Right ventricle myocardium superior (tissue), 1 donor: ENCODE results near the gene ZNF200. TPM values are rescaled to one million over a fixed set of nuclear protein-coding genes. Genes with fewer than 3 reads are reported as not detected.
"Not testable (repeated sequence)": the region's sequence is repeated elsewhere in the genome, so short reads cannot be mapped to it uniquely, and the experiment has no call there.

Experiments
- ATAC-seq: fragments of 200-7000 bp; cut with Tn5 transposase; one replicate; pipeline ENCODE4 v1.9.1; 2020; ENCODE audit warnings: mild to moderate bottlenecking; ENCODE audit not compliant: poor library complexity
- DNase-seq: peaks from one replicate; pipeline ENCODE4 v3.0.0-alpha.2; 2020
- intact Hi-C: fragments of 100-400 bp; cut with DNase I; formaldehyde crosslinking; loops from one replicate; pipeline ENCODE4 v1.11.2; 2022
- long read RNA-seq: library from polyadenylated mRNA; unstranded; transcript quantifications from one replicate; pipeline ENCODE4 v2.0.0, GENCODE V29; 2021
- total RNA-seq: library from RNA; stranded (reverse); fragmentation: NEBNext Ultra II Directional; extraction: Animal tissue kit (Norgen Biotek cat#: 25700); gene quantifications from one replicate; pipeline ENCODE4 v1.2.1, GENCODE V29; 2021
- donor health status: DM: no; HTN: yes; CAD: no; lungs with severe emphysema.

ZNF200 gene
- total RNA-seq: 4.1 TPM
- long read RNA-seq, partial matches to known transcripts: 0 of 2 reads
- long read RNA-seq, other reads (novel, unspliced or antisense): 1 of 2 reads

- ATAC-seq (peak; percentile 100), DNase-seq (peak; percentile 99)
- intact Hi-C loops: loop anchor here (10.0 kb wide), 1 partner anchor 70 kb away; the partner anchor contains the start of genes TIGD7 and ZNF75A
These were observed at the start of gene ZNF200 for GRCh38 chr16:3234857-3235561. Gene ZNF200, minus strand, starts transcription at chr16:3235158. Its CDS starts 1,403 bp downstream, at chr16:3233755.

GRCh38 chr16:3283543-3284447, 48.8 kb upstream of the ZNF200 start:
- no peak for DNase-seq
- intact Hi-C loops: loop anchor here (10.0 kb wide), 1 partner anchor 221 kb away; the partner anchor contains the start of gene CLUAP1
- ATAC-seq: no peak

GRCh38 chr16:3282730-3283542, 48.0 kb upstream of the ZNF200 start, which contains the start of gene ZNF263:
Gene ZNF263, plus strand, starts transcription at chr16:3283491. Its CDS starts 328 bp downstream, at chr16:3283819.
- ATAC-seq: peak; percentile 97
- peak; percentile 96 for DNase-seq
- intact Hi-C loops: loop anchor here (10.0 kb wide), 1 partner anchor 222 kb away; the partner anchor contains the start of gene CLUAP1

GRCh38 chr16:3282103-3282729, 47.3 kb upstream of the ZNF200 start:
- ATAC-seq (peak; percentile 45), DNase-seq (no peak)
- intact Hi-C loops: loop anchor here (10.0 kb wide), 1 partner anchor 223 kb away; the partner anchor contains the start of gene CLUAP1

- DNase-seq (no peak), ATAC-seq (no peak)
- intact Hi-C loops: loop anchor here (10.0 kb wide), 1 partner anchor 223 kb away; the partner anchor contains the start of gene CLUAP1
These were observed 46.4 kb upstream of the ZNF200 start for GRCh38 chr16:3281222-3281820.

GRCh38 chr16:3276679-3277078, 41.7 kb upstream of the ZNF200 start:
- no peak for DNase-seq

GRCh38 chr16:3274947-3275346, 40.0 kb upstream of the ZNF200 start:
- ATAC-seq: no peak
- intact Hi-C loops: no loop called here
- DNase-seq: no peak

More at GRCh38 chr16:3276679-3277078, 41.7 kb upstream of the ZNF200 start:
- no peak for ATAC-seq
- intact Hi-C loops: no loop called here

GRCh38 chr16:3274490-3274889, 39.5 kb upstream of the ZNF200 start:
- intact Hi-C loops: no loop called here
- ATAC-seq (no peak), DNase-seq (no peak)

- DNase-seq, ATAC-seq, intact Hi-C loops: not testable (repeated sequence)
These were observed 36.3 kb upstream of the ZNF200 start for GRCh38 chr16:3271281-3271680.

GRCh38 chr16:3270718-3271117, 35.8 kb upstream of the ZNF200 start:
- intact Hi-C loops, DNase-seq, ATAC-seq: not testable (repeated sequence)

- DNase-seq (no peak), ATAC-seq (no peak)
- intact Hi-C loops: no loop called here
These were observed 33.3 kb upstream of the ZNF200 start for GRCh38 chr16:3268294-3268693.

GRCh38 chr16:3266873-3267537, 32.0 kb upstream of the ZNF200 start:
- ATAC-seq (no peak), DNase-seq (no peak)
- intact Hi-C loops: no loop called here

- DNase-seq (peak; percentile 98), ATAC-seq (peak; percentile 96)
- intact Hi-C loops: loop anchor here (2.0 to 5.0 kb wide), 2 partner anchors 40 to 193 kb away; partner anchors contain the start of genes TIGD7 and ZNF75A
These were observed 29.4 kb upstream of the ZNF200 start for GRCh38 chr16:3264137-3265036.

- ATAC-seq (no peak), DNase-seq (no peak)
- intact Hi-C loops: loop anchor here (5.0 kb wide), 1 partner anchor 195 kb away; no protein-coding TSS in a partner anchor
These were observed 27.6 kb upstream of the ZNF200 start for GRCh38 chr16:3262517-3262916.

GRCh38 chr16:3259836-3260235, 24.9 kb upstream of the ZNF200 start:
- DNase-seq (no peak), ATAC-seq (no peak)
- intact Hi-C loops: loop anchor here (5.0 kb wide), 1 partner anchor 197 kb away; no protein-coding TSS in a partner anchor
